Measurements from ENCODE around the gene TXNDC8.
"Not testable (repeated sequence)": the region's sequence is repeated elsewhere in the genome, so short reads cannot be mapped to it uniquely, and the experiment has no call there.

Gene TXNDC8

DNA sequence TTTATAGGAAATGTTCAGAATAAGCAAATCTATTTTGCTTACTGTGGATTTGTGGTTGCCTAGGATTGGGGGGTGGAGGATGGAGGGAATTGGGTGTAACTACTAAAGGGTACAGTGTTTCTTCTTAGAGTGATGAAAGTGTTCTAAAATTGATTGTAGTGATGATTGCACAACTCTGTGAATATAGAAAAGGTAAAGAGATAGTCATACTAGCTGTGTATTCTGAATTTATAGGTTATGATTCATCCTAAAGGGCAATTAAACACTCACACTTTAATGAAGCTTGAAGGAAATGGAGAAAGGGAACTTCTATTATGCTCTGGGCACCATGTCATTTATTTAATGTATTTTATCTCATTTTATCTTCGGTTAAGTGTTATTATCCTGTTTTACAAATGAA, 9.9 kb downstream of the TXNDC8 start:
- no peak for DNase-seq (ENCODE audit: low read depth)

DNA sequence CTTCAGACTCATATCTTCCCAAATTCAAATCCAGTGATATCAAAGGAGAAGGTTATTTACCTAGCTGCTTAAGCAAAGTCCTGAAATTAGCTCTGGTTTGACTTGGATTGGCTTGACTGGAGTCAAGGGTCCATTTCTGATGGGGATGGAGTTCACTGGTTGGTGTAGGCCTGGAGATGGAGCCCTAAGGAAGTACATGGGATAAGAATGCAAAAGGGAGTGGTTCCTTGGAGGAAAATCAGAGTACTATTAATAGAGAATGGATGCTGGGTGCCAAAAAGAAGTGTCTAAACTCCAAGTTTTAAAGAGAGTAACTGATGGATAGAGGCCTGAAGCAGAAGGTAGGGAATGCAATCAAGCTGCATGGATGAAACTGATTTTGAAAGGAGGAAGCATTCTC, 13.8 kb downstream of the TXNDC8 start:
- no peak for DNase-seq (ENCODE audit: low read depth)

DNA sequence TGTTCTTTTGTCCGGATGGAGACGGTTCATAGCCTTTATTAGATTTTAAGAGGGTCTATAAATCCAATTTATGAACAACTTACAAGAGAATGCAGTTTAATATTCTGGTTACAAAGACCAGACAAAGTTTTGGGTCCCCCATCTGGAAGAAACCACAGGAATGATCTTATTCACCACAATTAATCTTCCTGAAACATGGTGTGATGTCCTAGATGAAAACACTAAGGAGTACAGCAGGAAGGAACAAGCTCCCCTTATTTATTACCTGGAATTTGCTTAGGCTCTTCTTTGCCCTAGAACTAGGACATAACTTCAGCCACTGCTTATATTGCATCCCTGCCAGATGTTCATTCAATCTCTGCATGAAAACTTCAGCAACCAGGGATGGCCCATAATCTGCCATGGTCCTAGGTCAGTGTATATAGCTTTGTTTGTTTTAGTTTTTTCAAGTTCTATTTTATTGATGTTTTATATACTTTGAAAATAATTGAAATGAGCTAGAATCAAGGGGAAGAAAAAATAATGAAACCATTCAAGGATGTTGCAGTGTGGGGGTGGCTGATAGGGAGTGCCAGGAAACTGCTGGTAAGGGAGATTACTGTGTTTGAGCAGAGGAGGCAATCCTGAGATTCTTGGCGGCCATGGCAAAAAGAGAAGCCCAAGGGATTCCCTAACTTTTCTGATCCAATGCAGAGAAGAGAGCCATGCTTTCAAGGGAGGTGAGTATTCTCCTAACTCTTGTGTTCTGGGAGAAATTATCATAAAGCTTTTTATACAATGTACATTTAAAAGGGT, 16.8 kb downstream of the TXNDC8 start:
- no peak for DNase-seq (ENCODE audit: low read depth)

DNA sequence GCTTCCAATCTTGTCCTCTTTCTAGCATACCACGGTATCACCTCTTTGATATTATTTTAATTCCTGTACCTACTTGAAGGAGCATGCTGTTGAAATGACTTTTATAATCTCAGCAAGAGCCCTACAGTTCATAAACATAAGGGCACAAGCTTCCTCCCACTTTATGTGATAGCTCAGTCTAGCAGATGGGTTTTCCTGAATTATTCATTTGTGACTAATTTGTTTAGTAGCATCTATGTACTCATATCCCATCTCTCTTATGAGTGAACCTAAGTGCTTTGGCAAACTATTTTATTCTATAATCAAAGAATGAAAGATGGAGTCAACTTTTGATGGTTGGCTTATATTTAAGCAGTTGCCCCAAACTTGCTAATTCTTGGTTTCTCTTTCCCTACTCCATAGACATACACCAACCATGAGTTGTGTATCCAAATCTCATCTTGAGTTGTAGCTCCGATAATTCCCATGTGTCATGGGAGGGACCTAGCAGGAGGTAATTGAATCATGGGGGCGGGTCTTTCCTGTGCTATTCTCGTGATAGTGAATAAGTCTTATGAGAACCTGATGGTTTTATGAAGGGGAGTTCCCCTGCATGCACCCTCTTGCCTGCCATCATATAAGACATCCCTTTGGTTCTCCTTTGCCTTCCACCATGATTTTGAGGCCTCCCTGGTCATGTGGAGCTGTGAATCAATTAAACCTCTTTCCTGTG, 17.7 kb downstream of the TXNDC8 start:
- DNase-seq (ENCODE audit: low read depth), result no peak

DNA sequence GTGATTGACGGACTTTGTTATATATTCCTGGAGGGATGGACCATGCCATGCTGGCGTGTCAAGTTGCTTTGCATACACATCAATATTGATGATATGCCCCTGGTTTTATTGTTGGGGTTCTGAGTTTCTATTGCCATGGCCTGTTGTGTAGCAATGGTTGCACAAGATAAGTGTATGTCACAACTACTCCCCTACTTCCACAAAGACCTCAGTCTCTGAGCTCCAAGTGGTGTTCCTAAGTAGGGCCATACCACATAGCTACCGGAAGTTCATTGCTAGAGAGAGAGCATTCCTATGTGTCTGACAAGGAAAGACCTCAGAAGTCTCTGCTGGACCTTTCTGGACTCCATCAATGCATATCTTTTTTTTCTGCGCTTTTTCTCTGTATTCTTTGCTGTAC, 19.8 kb downstream of the TXNDC8 start:
- no peak for DNase-seq (ENCODE audit: low read depth)

DNA sequence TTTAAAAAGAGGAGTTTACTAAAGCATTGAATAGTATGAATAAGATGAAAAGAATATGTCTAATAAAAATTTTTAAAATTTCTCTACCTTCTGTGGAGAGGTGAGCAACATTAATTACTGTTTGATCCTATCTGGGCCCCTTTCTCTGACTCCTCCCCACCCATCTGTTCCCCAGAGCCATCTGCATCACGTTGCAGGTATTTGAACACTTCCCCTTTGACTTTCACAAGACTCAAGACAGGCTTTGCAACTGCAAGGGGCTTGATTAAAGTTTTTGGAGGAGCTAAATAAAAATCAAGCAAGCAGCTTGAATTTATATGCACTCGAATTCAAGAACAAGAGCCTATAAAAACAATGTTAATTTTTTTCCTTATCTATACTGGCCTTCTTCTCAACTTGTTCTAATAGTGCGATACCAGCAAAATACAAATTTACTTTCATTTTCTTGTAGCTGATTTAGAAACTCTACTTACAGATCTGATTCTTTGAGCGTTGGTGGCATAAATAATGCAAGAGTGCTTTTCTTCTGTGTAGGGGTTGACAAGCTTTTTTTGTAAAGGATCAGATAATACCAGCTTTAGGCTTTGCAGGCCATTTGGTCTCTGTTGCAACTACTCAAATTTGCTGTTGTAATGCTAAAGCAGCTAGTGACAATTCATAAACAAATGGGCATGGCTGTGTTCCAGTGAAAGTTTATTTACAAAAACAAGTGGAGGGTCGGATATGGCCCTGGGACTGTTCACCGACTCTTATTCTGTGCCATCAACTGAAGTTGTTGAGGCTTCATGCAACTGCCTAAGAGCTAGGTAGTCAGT, 21.2 kb downstream of the TXNDC8 start:
- no peak for DNase-seq (ENCODE audit: low read depth)

DNA sequence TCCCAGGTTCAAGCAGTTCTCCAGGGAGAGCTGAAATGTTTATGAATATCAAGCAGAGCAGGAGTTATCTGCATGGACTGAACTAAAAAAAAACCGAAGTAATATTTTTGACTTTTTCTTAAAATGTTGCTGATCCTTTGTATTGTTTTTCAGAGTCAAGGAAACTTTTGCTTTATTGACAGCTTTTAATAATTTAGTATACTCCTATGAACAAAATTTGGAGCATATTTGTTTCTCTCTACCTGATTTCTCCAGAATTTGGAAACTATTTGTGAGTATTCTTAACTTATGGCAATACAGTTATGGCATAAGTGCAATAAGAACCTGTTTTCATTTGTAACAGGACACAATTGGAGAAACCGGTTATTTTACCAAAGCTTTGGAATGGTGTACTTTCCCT, 25.7 kb downstream of the TXNDC8 start:
- not testable (repeated sequence) for DNase-seq (ENCODE audit: low read depth)

DNA sequence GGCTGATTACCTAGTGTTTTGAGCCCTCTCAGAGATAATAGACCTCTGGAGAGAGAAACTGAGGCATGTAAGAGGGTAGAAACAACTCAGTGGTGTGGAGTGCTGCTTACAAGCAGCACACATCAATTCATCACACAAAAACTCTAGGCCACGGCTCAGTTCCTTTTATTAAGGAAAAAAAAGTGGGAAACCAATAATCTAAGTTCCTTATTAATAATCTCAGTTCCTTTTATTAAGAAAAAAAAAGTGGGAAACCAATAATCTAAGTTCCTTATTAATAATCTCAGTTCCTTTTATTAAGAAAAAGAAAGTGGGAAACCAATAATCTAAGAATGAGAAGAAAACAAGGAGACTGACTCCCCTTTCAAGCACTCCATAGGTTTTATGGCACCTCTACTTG, 28.0 kb downstream of the TXNDC8 start:
- no peak for DNase-seq (ENCODE audit: low read depth)

DNA sequence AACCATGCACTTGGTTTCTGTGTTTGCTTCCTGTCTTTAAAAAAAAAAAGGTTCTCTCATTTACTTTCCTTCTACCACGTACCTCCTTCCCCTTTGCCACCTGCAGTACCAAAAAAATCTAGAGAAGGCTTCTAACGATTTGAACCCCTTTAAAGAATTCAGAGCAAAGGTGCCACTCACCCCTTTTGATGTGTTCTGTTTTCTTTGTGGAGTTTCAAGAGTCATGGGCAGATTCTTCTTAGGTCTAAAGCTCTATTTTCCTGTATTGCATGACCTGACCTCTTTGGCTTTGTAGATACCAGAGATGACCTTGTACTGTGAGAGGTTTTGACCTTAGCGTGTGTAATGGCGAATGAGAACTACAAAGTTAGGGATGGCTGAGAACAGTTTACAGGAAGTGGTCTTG, 29.0 kb downstream of the TXNDC8 start:
- no peak for DNase-seq (ENCODE audit: low read depth)

DNA sequence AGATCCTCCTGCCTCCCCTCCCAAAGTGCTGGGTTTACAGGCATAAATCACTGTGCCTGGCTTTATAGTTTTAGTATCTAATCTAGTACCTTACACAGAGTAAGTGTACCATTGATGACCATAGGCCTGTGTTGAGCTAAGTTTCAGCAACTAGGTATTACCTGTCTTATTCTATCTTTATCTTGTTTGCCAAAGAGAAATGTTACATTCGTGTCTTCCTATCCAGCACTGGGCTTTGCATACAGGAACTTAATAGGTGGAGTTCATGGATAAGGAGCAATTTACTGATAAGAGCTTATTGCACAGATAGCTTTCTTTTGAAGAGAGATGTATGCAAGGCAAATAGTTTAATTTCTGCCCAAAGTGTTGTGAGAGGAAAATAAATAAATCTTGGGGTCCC, 30.5 kb downstream of the TXNDC8 start:
- DNase-seq (ENCODE audit: low read depth), result no peak

DNA sequence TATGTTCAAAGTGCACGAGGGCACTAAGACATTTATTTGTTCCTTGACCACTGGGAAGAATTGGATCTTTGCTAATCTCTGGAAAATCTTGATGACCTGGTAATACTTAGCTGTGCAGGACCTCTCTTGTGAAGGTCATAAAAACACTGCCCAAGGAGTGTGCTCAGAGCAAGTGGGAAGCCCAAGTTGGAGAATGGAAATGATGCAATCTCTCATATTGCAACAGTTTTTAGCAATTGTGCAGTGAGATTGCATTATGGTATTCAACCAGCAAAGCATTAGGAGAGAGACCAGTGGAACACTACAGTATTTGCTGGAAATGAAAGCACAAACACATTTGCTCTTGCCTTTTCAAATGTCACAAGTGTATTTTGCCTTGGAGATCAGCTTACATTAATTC, 34.5 kb downstream of the TXNDC8 start:
- DNase-seq (ENCODE audit: low read depth), result no peak

DNA sequence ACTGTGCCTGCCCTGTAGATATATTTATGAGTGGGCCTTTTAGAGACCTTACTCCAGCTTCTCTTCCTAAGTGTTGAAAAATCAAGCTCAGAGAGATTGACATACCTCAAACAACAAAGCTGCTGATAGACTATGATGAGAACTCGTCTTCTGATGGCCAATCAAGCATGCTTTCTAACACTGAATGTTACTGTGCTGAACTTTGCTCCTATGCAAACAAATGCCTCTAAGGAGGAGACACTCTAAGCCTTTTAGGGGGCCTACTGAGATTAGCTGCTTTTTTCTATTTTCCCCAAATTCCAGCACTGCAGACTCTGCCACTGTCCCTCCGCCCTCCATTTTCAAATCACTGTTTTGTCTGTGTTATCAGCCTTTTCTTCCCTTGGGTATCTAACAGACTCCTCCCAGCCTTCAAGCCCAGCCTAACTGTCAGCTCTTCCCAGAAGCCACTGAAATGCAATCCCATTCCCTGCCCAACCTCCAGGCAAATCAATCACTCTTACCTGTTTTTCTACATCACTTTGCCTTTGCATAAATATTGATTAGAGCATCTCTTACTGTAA, 39.5 kb downstream of the TXNDC8 start:
- DNase-seq (ENCODE audit: low read depth), result no peak

DNA sequence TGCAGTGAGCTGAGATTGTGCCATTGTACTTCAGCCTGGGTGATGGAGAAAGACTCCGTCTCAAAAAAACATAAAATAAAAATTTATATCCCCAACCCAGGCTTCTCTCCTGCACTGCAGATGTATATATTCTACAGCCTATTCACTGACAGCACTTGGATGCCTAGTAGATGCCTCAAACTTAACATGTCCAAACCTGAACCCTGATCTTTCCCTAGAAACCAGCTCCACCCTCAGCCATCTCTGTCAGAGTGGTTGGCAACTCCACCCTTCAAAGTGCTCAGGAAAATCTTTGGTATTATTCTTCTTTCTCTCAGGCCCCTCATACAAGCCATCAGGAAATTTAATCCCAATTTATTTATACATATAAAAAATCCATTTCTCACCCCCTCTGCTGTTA, 44.4 kb downstream of the TXNDC8 start:
- DNase-seq (ENCODE audit: low read depth), result no peak

DNA sequence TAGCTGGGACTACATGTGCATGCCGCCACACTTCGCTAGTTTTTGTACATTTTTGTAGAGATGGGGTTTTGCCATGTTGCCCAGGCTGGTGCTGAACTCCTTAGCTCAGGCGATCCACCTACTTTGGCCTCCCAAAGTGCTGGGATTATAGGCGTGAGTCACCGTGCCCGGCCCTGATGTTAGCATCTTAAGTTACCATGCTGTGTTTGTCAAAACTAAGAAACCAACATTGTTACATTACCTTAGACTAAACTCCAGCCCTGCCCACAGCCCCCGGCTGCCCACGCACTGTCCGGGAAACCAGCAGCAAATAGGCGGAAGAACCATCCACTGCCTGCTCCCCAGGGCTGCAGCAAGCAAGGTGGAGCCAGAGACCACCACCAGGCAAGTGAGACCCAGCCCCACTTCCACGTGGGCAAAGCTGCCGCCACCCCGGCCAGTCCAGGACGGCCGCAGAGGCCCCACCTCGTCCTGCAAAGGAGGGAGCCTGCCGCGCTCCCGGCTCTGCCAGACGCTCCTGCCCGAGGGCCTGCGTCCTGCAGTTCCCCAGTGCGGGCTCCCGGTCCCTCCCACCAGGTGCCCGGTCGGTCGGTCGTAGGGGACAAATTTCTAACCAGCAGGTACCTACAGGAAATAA, 45.6 kb downstream of the TXNDC8 start:
- DNase-seq (ENCODE audit: low read depth), result no peak

DNA sequence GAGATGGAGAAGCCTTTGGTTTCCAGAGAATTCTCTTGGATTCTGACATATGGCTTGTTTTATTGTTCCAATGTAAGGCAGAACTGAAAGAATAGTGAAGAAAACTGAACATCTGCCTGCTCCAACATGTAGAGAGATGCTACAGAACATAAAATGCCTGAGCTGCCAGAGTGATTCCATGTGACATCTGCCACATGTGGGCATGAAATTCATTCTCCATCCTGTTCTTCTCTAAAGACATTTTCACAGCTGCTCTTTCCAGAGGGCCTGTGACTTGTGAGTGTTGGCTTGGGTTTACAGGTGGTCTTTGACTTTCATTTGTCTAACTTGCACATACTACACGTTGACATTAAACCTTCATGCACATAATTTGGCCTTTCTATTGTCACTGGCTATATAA, 47.7 kb downstream of the TXNDC8 start:
- DNase-seq (ENCODE audit: low read depth), result no peak

DNA sequence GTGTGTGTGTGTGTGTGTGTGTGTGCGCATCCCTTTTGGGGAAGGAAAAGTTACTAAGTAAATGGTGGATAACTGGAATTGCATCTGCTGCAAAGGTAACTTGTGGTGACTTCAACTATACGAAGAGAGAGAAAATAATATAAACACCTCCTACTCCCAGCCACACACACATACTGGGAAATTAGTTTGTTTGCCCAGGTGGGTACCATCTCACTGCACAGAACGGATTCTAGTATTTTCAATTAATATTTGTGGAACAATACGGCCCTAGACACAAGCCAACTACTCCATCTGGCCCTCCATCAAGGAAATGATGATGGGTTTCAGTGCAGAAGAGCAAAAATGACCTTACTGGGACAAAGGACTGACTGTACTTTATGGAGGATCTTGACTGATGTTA, 49.2 kb downstream of the TXNDC8 start:
- DNase-seq (ENCODE audit: low read depth), result no peak

DNA sequence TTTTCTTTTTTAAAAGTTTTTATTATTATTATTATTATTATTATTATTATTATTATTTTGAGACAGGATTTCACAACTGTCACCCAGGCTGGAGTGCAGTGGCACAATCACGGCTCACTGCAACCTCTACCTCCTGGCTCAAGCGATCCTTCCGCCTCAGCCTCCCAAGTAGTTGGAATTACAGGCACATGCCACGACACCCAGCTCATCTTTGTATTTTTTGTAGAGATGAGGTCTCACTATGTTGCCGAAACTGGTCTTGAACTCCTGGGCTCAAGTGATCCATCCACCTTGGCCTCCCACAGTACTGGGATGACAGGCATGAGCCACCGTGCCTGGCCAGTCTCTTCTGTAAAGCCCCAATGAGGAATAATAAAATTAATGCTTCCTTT, 50.4 kb downstream of the TXNDC8 start:
- no peak for DNase-seq (ENCODE audit: low read depth)

DNA sequence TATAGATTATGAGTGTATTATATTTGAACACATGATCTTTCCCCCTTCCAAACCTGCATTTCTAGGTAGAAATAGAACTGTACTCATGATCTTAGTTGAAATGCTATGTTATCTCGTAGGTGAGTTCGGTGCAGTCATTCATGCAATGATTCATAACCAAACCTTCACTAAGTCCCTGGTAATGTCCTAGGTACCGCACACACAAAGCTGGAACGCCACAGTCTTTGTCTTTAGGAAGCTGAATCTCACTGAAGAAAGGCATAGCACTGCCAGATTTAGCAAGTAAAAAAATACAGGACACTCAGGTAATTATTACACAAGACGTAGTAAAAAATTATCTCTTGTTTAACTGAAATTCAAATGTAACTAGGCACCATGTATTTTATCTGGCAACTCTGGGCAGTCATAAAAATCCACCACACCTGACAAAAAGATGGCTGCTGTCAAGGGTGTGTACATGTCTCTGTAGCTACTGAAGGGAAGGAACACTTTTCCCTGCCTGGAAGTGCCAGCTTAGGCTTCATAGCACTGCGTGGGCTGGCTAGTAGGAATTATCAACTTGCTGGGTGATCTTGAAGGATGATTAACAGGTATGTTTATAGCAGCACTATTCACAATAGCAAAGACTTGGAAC, 53.3 kb downstream of the TXNDC8 start:
- no peak for DNase-seq (ENCODE audit: low read depth)

DNA sequence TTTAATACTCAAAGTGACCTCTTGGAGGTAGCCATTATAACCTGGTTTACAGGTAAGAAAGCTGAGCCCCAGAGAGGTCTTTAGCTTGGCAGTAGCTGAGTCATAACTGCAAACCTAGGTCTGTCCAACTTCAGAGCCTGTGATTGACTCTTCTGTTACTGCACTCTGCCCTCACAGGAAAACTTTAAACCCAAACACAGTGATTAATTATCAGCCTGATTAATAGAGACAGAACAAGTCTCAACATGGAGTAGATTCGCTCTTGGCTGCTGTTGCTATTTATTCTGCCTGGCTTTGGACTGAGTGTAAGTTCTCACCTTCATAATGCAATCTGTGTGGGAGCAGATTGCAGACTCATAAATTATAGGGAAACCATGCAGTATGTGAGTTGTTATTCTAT, 53.9 kb downstream of the TXNDC8 start:
- DNase-seq (ENCODE audit: low read depth), result no peak

DNA sequence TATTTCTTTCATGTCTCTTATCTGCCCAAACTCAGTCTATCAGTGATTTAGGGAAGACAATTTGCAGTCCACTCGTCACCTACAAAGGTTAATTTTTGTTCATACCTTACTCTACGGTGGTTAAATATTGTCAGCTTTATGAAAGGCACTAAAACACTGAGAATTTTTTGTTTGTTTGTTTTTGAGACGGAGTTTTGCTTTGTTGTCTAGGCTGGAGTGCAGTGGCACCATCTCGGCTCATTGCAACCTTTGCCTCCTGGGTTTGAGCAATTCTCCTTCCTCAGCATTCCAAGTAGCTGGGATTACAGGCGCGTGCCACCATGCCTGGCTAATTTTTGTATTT, 55.0 kb downstream of the TXNDC8 start:
- no peak for DNase-seq (ENCODE audit: low read depth)

DNA sequence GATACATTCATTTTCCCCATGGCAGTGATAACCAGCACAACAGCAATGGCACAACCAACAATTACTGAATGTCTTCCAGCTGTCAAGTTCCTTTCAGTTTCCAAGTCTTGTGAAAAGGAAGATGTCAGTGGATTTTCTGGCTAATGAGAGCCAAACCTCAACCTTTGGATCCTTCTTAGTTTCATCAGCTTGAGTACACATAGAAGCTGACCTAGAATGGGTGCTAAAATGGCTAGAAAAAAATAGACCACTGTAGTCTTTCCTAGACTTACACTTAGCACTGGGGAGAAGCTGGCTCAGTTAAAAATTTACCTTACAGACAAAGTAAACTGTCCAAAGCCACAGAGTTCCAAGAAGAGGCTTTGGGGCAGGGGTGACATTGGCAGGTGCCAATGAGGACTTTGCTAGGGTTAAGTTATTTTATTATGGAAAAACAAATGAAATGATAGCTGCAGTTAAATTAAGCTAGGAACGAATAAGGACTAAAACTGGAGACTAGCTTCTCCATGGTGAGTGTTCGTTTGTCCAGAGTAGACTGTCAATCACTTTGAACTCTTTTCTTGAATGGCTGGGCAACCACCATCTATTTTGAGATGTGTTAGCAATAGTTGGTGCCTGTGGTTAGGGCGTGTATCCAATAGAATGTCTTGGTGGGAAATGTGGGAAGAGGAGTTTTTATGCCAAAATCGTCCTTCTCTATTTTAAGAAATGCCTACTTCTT, 55.5 kb downstream of the TXNDC8 start:
- DNase-seq (ENCODE audit: low read depth), result no peak
